ENCODE measurements around the gene ELP4. TPM values are rescaled to one million over a fixed set of nuclear protein-coding genes. Genes with fewer than 3 reads are reported as not detected.

The ELP4 gene
- polyA plus RNA-seq, 3 donors: 24.6 to 25.1 (median 24.8) TPM

DNA sequence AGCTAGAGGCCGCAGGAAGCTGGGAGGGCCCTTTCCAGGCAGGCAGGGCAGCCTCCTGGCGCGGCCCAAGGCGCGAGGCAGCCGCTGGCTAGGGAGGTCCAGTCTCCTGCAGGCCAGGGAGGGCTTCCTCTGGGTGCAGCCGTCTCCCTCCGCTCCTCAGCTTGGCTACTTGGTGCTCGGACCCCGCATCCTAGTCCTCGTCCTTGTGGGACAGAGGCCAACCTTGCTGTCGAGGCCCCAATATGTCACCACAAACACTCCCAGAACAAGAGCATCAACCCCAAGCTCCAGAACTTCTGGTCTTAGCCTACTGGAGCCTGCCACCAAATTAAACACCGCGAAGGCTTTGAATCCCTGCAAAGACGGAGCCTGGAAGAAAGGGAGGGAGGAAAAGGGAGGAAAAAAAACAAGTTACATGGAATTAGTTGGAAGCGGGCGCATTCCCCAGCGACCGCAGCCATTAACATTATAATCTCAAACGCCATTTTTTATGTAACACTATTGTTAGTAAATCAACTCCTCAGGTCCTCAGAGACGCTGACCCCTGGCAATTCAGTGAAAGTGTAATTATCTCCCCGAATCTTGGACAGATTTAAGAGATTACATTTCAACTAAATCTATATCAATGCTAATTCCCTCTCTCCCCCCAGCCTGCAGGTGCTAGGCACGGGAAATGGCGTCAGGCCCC is 314.2 kb downstream of the ELP4 start:
- no peak for DNase-seq (ENCODE audit: extremely low read depth in 1 of 11, low read depth in 9 of 11, low spot score in 4 of 11)

DNA sequence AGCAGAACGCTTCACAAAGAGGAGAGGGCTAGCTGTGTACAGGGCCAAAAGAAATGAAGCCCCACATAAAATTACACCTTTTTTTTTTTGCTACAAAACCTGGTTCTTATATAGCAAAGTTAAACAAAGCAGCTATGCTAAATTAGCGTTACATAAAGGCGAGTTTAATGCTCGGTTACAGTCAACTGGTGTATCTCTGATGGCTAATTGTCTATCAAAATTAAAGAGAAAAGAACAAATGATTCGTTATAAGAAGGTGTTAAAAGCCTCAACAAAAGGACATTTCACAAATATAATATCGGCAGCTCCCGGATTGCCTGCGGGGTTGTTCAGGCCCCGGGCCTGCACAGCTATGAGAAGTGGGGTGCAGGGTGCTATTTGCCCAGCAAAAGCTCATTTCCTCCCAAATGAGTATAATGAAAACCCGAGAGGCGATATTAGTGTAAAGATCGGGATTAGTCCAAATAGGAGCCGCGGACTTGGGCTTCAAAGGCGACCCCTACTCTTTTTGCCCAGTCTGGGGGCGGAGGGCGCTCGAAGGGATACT is 314.8 kb downstream of the ELP4 start:
- no peak for DNase-seq (ENCODE audit: extremely low read depth in 1 of 11, low read depth in 9 of 11, low spot score in 4 of 11)

DNA sequence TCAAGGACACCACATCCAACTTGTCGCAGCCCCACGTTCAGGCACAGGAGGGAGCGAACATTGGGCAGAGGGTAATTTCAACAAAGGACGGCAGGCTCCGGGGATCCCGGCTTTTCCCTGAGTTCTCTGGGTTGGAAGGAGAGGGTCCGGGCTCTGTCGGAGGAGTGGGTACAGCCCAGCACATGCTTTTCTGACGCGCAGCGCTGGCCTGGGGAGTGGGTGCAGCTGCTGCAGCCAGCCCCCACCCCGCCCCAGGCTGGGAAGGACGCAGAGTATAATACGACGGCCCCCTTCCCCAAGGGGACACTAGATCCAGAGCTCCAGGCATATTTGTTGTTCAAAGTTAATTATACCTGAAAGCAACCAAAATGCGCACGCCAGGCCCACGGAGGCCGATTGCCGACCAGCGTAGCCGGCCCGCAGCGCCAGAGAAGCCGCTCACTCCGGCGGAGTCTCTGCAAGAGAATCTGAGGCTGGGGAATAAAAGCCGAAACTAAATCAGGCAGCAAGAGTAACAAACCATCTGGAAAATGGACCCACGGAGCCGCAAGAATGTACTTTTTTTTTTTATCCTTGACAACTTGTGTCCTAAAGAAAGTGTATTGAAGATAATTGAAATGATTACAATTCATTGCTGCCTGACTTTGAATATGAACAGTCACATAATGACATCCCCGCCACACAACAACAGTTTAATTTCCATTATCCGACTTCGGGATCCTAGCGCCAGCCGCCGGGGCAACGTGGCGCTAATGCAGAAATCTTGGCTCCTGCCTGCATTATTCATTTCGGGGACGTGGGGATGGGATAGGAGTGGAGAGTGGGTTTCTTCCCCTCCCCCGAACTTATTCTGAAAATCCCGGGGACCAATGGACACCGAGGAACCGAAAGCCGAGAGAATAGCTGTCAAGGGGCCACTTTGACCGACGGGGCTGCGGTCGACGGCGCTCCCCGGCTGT is 315.6 kb downstream of the ELP4 start:
- DNase-seq (ENCODE audit: extremely low read depth in 1 of 11, low read depth in 9 of 11, low spot score in 4 of 11): no peak

DNA sequence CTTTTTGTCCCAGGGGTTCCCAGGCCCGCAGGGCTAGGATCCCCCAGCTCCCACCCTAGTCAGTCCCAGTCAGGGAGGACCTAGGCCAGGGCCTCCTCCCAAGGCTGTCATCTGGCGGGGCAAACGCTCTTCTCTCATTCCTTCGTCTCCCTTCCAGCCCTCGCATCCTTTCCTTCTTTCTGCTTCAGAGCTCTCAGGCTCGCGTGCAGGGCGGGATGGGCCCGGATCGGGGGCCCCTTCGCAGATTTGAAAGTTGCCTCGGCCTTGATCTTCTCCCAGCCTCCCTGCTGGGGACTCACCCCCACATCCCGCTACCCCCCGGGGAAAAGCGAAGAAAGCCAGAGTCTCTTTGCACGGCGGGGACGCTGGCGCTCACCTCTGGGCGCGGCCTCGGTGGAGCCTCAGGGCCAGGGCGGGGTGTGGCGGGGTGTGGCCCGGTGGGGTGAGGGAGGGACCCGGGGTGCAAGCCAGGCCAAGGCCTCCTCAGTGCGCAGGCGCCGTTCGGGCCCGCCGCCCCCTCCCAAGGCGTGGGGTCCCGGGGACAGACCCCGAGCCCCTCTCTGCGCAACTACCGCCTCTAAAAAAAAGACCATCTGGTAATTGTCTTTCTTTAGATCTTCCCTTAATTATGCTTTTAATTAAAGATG is 316.4 kb downstream of the ELP4 start:
- DNase-seq (ENCODE audit: extremely low read depth in 1 of 11, low read depth in 9 of 11, low spot score in 4 of 11): no peak

DNA sequence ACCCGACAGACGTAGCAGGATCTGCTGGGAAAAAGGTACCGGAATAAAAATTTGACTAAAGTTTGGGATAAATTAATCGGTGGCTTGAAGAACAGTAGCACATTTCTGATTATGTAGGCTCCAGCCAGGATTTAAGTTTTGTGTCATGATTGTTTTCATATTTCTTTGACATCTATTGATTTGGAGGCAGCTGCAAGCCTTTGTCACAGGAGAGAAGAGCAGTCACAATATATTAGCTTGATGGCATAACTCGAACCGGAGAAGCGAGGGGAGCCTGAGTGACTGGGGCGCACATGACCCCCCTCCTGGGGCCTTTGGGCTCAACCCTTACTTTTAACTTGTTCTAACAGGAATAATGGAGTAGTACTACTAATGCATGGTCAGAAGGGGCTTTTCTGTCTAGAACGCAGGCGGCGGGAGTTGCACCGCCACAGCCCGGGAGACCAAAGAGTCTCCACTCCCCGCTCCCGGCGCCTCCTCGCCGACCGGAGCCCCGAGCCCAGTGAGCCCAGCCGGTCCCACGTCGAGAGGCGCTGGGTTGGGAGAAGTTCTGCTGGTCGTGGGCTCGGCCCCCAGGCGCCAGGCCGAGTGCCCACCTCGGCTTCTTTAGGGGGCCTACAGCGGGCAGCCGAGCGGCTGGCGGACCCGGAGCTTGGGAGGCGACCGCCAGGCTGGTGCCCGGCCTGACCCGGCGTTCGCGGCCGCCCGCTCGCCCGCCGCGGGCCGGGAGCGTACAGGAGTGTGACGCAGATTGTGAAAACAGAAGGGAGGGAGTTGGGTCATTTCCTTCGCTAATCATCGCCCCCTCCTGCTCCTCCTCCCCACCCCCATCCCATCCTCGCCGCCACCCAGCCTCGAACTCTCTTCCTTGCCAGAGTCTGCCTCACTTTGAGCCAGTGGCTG is 317.2 kb downstream of the ELP4 start:
- no peak for DNase-seq (ENCODE audit: extremely low read depth in 1 of 11, low read depth in 9 of 11, low spot score in 4 of 11)

DNA sequence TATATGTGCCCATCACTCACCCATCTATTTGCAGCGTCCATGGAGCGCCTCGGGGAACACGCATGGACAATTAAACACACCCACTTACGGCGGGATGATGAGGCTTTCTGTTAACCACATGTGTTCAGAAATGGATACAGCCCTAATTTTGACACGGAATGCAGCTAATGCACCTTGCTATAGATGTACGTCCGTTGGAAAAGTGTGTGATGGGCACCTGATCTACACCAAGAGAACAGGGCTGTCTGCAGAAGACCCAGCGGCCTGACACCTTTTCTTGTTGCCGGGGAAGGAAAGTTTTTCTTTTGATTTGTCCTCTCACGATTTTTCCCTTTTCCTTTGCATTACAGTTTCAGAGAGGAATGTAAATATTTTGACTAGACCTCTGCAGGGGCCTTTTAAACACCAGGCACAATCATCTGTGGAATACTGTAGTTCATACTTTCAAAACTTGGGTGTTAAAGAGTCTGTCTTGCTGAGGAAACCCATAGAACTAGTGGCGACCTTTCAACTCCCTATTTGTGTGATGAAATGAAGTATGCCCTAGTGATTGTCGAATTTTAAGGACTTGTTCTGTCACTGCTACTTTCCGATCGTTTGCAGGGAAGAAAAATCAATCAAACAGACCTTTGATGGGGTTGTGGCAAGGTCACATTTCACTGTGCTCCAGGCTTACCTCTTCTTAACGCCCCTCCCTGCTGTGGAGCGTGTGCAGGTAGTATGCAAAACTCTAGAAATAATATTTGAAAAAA is 318.1 kb downstream of the ELP4 start:
- no peak for DNase-seq (ENCODE audit: extremely low read depth in 1 of 11, low read depth in 9 of 11, low spot score in 4 of 11)

DNA sequence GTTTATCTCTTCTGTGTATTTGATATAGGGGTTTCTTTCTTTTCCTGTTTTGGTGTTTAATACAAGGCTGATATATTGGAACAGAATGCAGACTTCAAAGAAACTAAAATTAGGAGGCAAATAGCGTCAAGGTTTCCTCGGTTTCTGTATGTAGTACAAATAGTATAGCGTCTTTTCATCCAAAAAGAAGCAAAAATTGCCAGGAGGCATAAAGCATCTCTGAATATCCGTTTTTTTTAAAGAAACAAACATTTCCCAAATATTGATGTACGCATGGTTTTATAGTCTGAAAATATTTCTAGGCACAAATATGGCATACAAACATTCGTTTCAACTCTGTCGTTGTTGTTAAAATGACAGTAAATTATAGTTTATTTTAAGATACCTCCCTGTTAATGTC is 318.6 kb downstream of the ELP4 start:
- DNase-seq (ENCODE audit: extremely low read depth in 1 of 11, low read depth in 9 of 11, low spot score in 4 of 11): no peak

DNA sequence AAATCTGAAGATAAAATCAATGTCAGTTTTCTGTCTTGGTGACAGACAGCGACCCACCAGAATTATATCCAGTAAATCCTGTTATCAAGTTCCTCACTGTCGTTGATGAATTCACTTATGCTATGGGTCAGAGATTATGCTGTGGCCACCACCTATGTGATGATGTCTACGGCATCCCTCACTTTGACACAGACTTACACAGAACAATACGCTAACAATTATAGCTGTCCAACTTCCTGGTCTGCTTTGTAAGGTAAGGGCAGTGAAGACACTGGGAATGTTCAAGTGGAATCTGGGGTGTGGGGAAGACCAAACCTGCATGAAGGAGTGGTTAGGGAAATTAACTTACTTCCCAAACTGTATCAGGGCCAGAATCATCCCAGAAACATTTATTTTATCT is 320.8 kb downstream of the ELP4 start:
- no peak for DNase-seq (ENCODE audit: extremely low read depth in 1 of 11, low read depth in 9 of 11, low spot score in 4 of 11)

DNA sequence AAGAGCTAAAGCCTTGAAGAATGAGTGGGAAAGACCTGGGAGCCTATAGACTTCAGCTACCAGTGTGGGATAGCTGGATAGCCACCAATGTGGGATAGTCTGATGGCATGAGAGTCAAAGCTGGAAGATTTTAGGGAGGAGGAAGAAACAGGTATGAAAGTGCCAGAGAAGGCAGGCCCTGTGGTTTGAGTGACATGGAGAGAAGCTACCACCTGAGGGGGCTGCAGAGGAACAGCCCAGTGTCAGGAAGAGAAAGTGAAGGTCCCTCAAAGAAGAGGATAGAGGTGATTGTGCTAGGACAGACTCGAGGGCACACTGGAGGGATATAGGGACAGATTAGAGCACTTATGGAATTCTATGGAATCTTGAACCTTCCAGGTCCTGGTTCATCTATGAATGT is 324.7 kb downstream of the ELP4 start:
- no peak for DNase-seq (ENCODE audit: extremely low read depth in 1 of 11, low read depth in 9 of 11, low spot score in 4 of 11)

Other genes starting within 250 kb of the ELP4 start
- 1 to 10 TPM; 3.3 to 5.7 (median 4.7) TPM for gene DCDC1, start 140.0 kb upstream of the ELP4 start, polyA plus RNA-seq (ENCODE audit: insufficient read length in 3 of 3)
- gene DNAJC24, start 139.9 kb upstream of the ELP4 start, polyA plus RNA-seq (ENCODE audit: insufficient read length in 3 of 3): 10 to 100 TPM; 20.7 to 29.9 (median 22.9) TPM
- gene IMMP1L, start 145 bp upstream of the ELP4 start, polyA plus RNA-seq (ENCODE audit: insufficient read length in 3 of 3): 10 to 100 TPM; 45.4 to 50.9 (median 50.2) TPM

Measured in renal cortex interstitium (tissue), 11 donors.